Progenitor cell of endocrine pancreas (in vitro differentiated cells): ENCODE data around the gene CDRT4. TPM values are rescaled to one million over a fixed set of nuclear protein-coding genes. Genes with fewer than 3 reads are reported as not detected.
A peak's percentile ranks its signal among the peaks of the same experiment; 100 is the strongest.

ENCODE experiments used
- DNase-seq: peaks from one replicate; pipeline ENCODE4 v3.0.0; 2021; ENCODE audit warnings: low spot score; ENCODE audit not compliant: unreplicated experiment
- H3K27ac Mint-ChIP-seq: 2 replicates; pipeline ENCODE4 v1.8.0; 2021; ENCODE audit warnings: mild to moderate bottlenecking, moderate library complexity, mixed read lengths
- H3K27me3 Mint-ChIP-seq: 2 replicates; pipeline ENCODE4 v1.8.0; 2021; ENCODE audit warnings: mixed read lengths
- H3K36me3 Mint-ChIP-seq: 2 replicates; pipeline ENCODE4 v1.8.0; 2022; ENCODE audit warnings: mixed read lengths; ENCODE audit not compliant: insufficient read depth
- H3K4me1 Mint-ChIP-seq: 2 replicates; pipeline ENCODE4 v1.8.0; 2021; ENCODE audit warnings: low read depth, mixed read lengths
- H3K4me3 Mint-ChIP-seq: 2 replicates; pipeline ENCODE4 v1.8.0; 2021; ENCODE audit warnings: low read depth, mild to moderate bottlenecking, moderate library complexity, mixed read lengths
- H3K9me3 Mint-ChIP-seq: 2 replicates; pipeline ENCODE4 v1.8.0; 2021; ENCODE audit warnings: low read depth, mixed read lengths
- CTCF ChIP-seq: fragments of 200-600 bp; sonication (generic); IDR thresholded peaks from one replicate; pipeline ENCODE4 v1.5.0; 2021; ENCODE audit warnings: antibody characterized with exemption, mild to moderate bottlenecking; ENCODE audit not compliant: unreplicated experiment
- total RNA-seq: library from RNA; stranded (reverse); gene quantifications from 2 replicates; pipeline ENCODE4 v1.2.1, GENCODE V29; 2021

CDRT4 gene
- total RNA-seq, 1 donor from 2014 or later = 27.0 TPM

- peaks cover 35% of the 10 kb centered on the region for H3K36me3 Mint-ChIP-seq
- peaks cover 7% of the 10 kb centered on the region for H3K4me1 Mint-ChIP-seq
- H3K4me3 Mint-ChIP-seq = no peak overlapping the region
- peaks cover 9% of the 10 kb centered on the region for H3K9me3 Mint-ChIP-seq
- no peaks in the 10 kb centered on the region for H3K27me3 Mint-ChIP-seq
- no peak for TF ChIP-seq CTCF
- H3K27ac Mint-ChIP-seq = peak overlapping the region; percentile 57
- no peak for DNase-seq
Observed at GRCh38 chr17:15457723-15458094, 9.7 kb downstream of the CDRT4 start.

GRCh38 chr17:15456972-15457722, 10.3 kb downstream of the CDRT4 start:
- no peak for DNase-seq
- Mint-ChIP-seq H3K27me3 (no peaks in the 10 kb centered on the region), H3K9me3 (peaks cover 9% of the 10 kb centered on the region), H3K4me1 (peaks cover 7% of the 10 kb centered on the region), H3K36me3 (peaks cover 32% of the 10 kb centered on the region), H3K27ac (peak overlapping the region; percentile 57), H3K4me3 (no peak overlapping the region)
- no peak for TF ChIP-seq CTCF

GRCh38 chr17:15456496-15456895, 10.9 kb downstream of the CDRT4 start:
- Mint-ChIP-seq H3K27ac (no peak overlapping the region), H3K4me1 (peaks cover 7% of the 10 kb centered on the region), H3K27me3 (no peaks in the 10 kb centered on the region), H3K4me3 (no peak overlapping the region), H3K36me3 (peaks cover 29% of the 10 kb centered on the region), H3K9me3 (peaks cover 9% of the 10 kb centered on the region)
- no peak for DNase-seq
- TF ChIP-seq CTCF = no peak

- no peak for TF ChIP-seq CTCF
- Mint-ChIP-seq H3K36me3 (peaks cover 22% of the 10 kb centered on the region), H3K27ac (no peak overlapping the region), H3K27me3 (no peaks in the 10 kb centered on the region), H3K4me1 (peaks cover 7% of the 10 kb centered on the region), H3K4me3 (no peak overlapping the region), H3K9me3 (peaks cover 9% of the 10 kb centered on the region)
- DNase-seq = no peak
Observed at GRCh38 chr17:15454346-15454745, 13.1 kb downstream of the CDRT4 start.

- H3K27me3 Mint-ChIP-seq = no peaks in the 10 kb centered on the region
- peaks cover 9% of the 10 kb centered on the region for H3K9me3 Mint-ChIP-seq
- H3K4me1 Mint-ChIP-seq = peaks cover 9% of the 10 kb centered on the region
- H3K36me3 Mint-ChIP-seq = peaks cover 23% of the 10 kb centered on the region
- TF ChIP-seq CTCF = no peak
- no peak for DNase-seq
- H3K4me3 Mint-ChIP-seq = no peak overlapping the region
- no peak overlapping the region for H3K27ac Mint-ChIP-seq
Observed at GRCh38 chr17:15453782-15454181, 13.6 kb downstream of the CDRT4 start.
